ENCODE data around the gene FMNL2. TPM values are rescaled to one million over a fixed set of nuclear protein-coding genes. Genes with fewer than 3 reads are reported as not detected.

The FMNL2 gene
- total and polyA plus RNA-seq, 4 donors, result 18.8 to 81.4 (median 38.4) TPM

GRCh38 chr2:152336119-152336853, 1.3 kb downstream of the FMNL2 start:
- ATAC-seq (ENCODE audit: insufficient read depth, low FRiP score), result peak; percentile 27
- H3K27me3 ChIP-seq (ENCODE audit: control insufficient read depth in 3 of 3, insufficient read depth in 3 of 3, low read length in 2 of 3), result no peaks in the 10 kb centered on the region

GRCh38 chr2:152336854-152337510, 2.0 kb downstream of the FMNL2 start:
- no peak for ATAC-seq (ENCODE audit: insufficient read depth, low FRiP score)
- peak overlapping the region in 1 of 2 donors; percentile 69 for H3K9ac ChIP-seq (ENCODE audit: insufficient read depth in 1 of 2, low read length in 2 of 2)
- H3K9me3 ChIP-seq (ENCODE audit: control insufficient read depth in 4 of 4, insufficient read depth in 3 of 4, low read length in 3 of 4), result no peaks in the 10 kb centered on the region
- peaks cover 1 to 40% (median 5%) of the 10 kb centered on the region in 5 donors for H3K4me1 ChIP-seq (ENCODE audit: control insufficient read depth in 5 of 5, insufficient read depth in 5 of 5, low read length in 5 of 5)
- peak overlapping the region in 1 of 2 donors; percentile 81 for H3K27ac ChIP-seq (ENCODE audit: low read depth in 1 of 2, low read length in 1 of 2)
- H3K36me3 ChIP-seq (ENCODE audit: control insufficient read depth in 4 of 4, insufficient read depth in 4 of 4, low read length in 4 of 4), result no peaks in the 10 kb centered on the region
- H3K4me3 ChIP-seq, result peak overlapping the region; percentile 91
- 26 to 58% methylated on average over 12 of the region's 12 CpGs for WGBS, 2 donors
- peak; percentile 35 to 58 (median 52) for DNase-seq
- no peaks in the 10 kb centered on the region for H3K27me3 ChIP-seq (ENCODE audit: control insufficient read depth in 3 of 3, insufficient read depth in 3 of 3, low read length in 2 of 3)
- TF ChIP-seq CTCF (IDR thresholded peaks at IDR 0.05; ENCODE audit: control extremely low read depth, extremely low read depth), result no peak

More at GRCh38 chr2:152336119-152336853, 1.3 kb downstream of the FMNL2 start:
- peak overlapping the region in 1 of 2 donors; percentile 81 for H3K27ac ChIP-seq (ENCODE audit: low read depth in 1 of 2, low read length in 1 of 2)
- H3K9me3 ChIP-seq (ENCODE audit: control insufficient read depth in 4 of 4, insufficient read depth in 3 of 4, low read length in 3 of 4), result no peaks in the 10 kb centered on the region
- no peak for TF ChIP-seq CTCF (IDR thresholded peaks at IDR 0.05; ENCODE audit: control extremely low read depth, extremely low read depth)
- H3K36me3 ChIP-seq (ENCODE audit: control insufficient read depth in 4 of 4, insufficient read depth in 4 of 4, low read length in 4 of 4), result no peaks in the 10 kb centered on the region
- DNase-seq, result peak; percentile 62 to 73 (median 72)
- peak overlapping the region; percentile 57 to 69 for H3K9ac ChIP-seq (ENCODE audit: insufficient read depth in 1 of 2, low read length in 2 of 2)
- 3 to 6% methylated on average over 42 of the region's 42 CpGs for WGBS, 2 donors
- H3K4me3 ChIP-seq, result peak overlapping the region; percentile 91
- H3K4me1 ChIP-seq (ENCODE audit: control insufficient read depth in 5 of 5, insufficient read depth in 5 of 5, low read length in 5 of 5), result peaks cover 1 to 38% (median 5%) of the 10 kb centered on the region in 5 donors

GRCh38 chr2:152337511-152337903, 2.5 kb downstream of the FMNL2 start:
- no peak for ATAC-seq (ENCODE audit: insufficient read depth, low FRiP score)
- H3K9me3 ChIP-seq (ENCODE audit: control insufficient read depth in 4 of 4, insufficient read depth in 3 of 4, low read length in 3 of 4), result no peaks in the 10 kb centered on the region
- no peak overlapping the region for H3K27ac ChIP-seq (ENCODE audit: low read depth in 1 of 2, low read length in 1 of 2)
- no peak overlapping the region for H3K9ac ChIP-seq (ENCODE audit: insufficient read depth in 1 of 2, low read length in 2 of 2)
- H3K27me3 ChIP-seq (ENCODE audit: control insufficient read depth in 3 of 3, insufficient read depth in 3 of 3, low read length in 2 of 3), result no peaks in the 10 kb centered on the region
- no peaks in the 10 kb centered on the region for H3K36me3 ChIP-seq (ENCODE audit: control insufficient read depth in 4 of 4, insufficient read depth in 4 of 4, low read length in 4 of 4)
- 48 to 50% methylated on average over 2 of the region's 2 CpGs for WGBS, 2 donors
- no peak for TF ChIP-seq CTCF (IDR thresholded peaks at IDR 0.05; ENCODE audit: control extremely low read depth, extremely low read depth)
- DNase-seq, result no peak
- peaks cover 1 to 40% (median 5%) of the 10 kb centered on the region in 5 donors for H3K4me1 ChIP-seq (ENCODE audit: control insufficient read depth in 5 of 5, insufficient read depth in 5 of 5, low read length in 5 of 5)
- H3K4me3 ChIP-seq, result no peak overlapping the region
